NCI-H510A treated with DMSO at 0.1 percent for 48 hours (cell line): ENCODE results near the gene TTLL4.

Experiments
- DNase-seq: peaks from one replicate; lab custom pipeline; 2025; lab: John Stamatoyannopoulos, UW

The TTLL4 gene

GRCh38 chr2:218713922-218714321 lies 3.3 kb downstream of the TTLL4 start:
- no peak for DNase-seq

- DNase-seq = no peak
These were observed 5.4 kb downstream of the TTLL4 start for GRCh38 chr2:218716070-218716469.

- DNase-seq = no peak
These were observed 6.6 kb downstream of the TTLL4 start for GRCh38 chr2:218717262-218717661.

- DNase-seq = no peak
These were observed 7.4 kb downstream of the TTLL4 start for GRCh38 chr2:218718058-218718457.

- DNase-seq = no peak
These were observed 8.8 kb downstream of the TTLL4 start for GRCh38 chr2:218719457-218719856.

- DNase-seq = no peak
These were observed 9.7 kb downstream of the TTLL4 start for GRCh38 chr2:218720048-218721041.

GRCh38 chr2:218721488-218721887 lies 10.9 kb downstream of the TTLL4 start:
- no peak for DNase-seq

- DNase-seq = no peak
These were observed 11.3 kb downstream of the TTLL4 start for GRCh38 chr2:218721934-218722333.

- no peak for DNase-seq
These were observed 11.8 kb downstream of the TTLL4 start for GRCh38 chr2:218722419-218722818.

GRCh38 chr2:218722876-218723785 lies 12.5 kb downstream of the TTLL4 start:
- DNase-seq = no peak

- no peak for DNase-seq
These were observed 15.5 kb downstream of the TTLL4 start for GRCh38 chr2:218726004-218726574.

- peak; percentile 9 for DNase-seq
These were observed 17.0 kb downstream of the TTLL4 start for GRCh38 chr2:218727502-218728165.

GRCh38 chr2:218729640-218730039 lies 19.0 kb downstream of the TTLL4 start:
- no peak for DNase-seq

- no peak for DNase-seq
These were observed 21.6 kb downstream of the TTLL4 start for GRCh38 chr2:218732052-218732760.

- DNase-seq = no peak
These were observed 22.1 kb downstream of the TTLL4 start for GRCh38 chr2:218732761-218733158.

GRCh38 chr2:218733171-218734021 lies 22.8 kb downstream of the TTLL4 start:
- no peak for DNase-seq

GRCh38 chr2:218734190-218734975 lies 23.7 kb downstream of the TTLL4 start:
- DNase-seq = no peak

GRCh38 chr2:218736531-218736930 lies 25.9 kb downstream of the TTLL4 start:
- no peak for DNase-seq

GRCh38 chr2:218743068-218743467 lies 32.4 kb downstream of the TTLL4 start:
- DNase-seq = no peak
